ENCODE data around the gene FOXJ3. TPM values are rescaled to one million over a fixed set of nuclear protein-coding genes. Genes with fewer than 3 reads are reported as not detected.

Gene FOXJ3
- total and polyA plus RNA-seq, 2 of the 4 experiments (the other 2 are of a cell fraction): 16.7 to 30.5 TPM

- POLR2A ChIA-PET (ENCODE audit: unreplicated experiment): no interaction called here
- Histone ChIP-seq H2BK15ac (ENCODE audit: low read depth, low read length) (no peak overlapping the region), H4K5ac (ENCODE audit: low read depth, low read length) (no peak overlapping the region), H3K14ac (replicated peaks; ENCODE audit: low read depth, low read length) (no peak overlapping the region), H3K4me1 (ENCODE audit: control insufficient read depth, insufficient read depth, low read length) (no peaks in the 10 kb centered on the region), H3K27me3 (ENCODE audit: control insufficient read depth, insufficient read depth, low read length) (no peaks in the 10 kb centered on the region), H2AK9ac (replicated peaks; ENCODE audit: low read depth, low read length, poor library complexity) (no peak overlapping the region), H4K20me1 (ENCODE audit: insufficient read depth, low read length) (peaks cover 88% of the 10 kb centered on the region), H3K56ac (ENCODE audit: extremely low read depth, insufficient read depth, low read length) (no peak overlapping the region), H3K36me3 (ENCODE audit: control insufficient read depth, insufficient read depth, low read length) (no peaks in the 10 kb centered on the region; the same call in 1 of the 2 replicates), H4K8ac (ENCODE audit: low read depth in 2 of 2, low read length in 2 of 2) (no peak overlapping the region), H3K9me1 (ENCODE audit: insufficient read depth, low read length) (peaks cover 3% of the 10 kb centered on the region; the same call in 1 of the 2 replicates), H3K9me3 (ENCODE audit: control insufficient read depth, insufficient read depth, low read length) (no peaks in the 10 kb centered on the region), H3K4me3 (ENCODE audit: insufficient read depth, low read depth, low read length) (no peak overlapping the region), H2AK5ac (ENCODE audit: low read depth, low read length) (no peak overlapping the region), H2BK120ac (ENCODE audit: low read depth, low read length) (no peak overlapping the region), H3K4ac (ENCODE audit: low read depth, low read length) (no peak overlapping the region), H3K4me2 (ENCODE audit: low read depth, low read length) (no peak overlapping the region), H3K18ac (ENCODE audit: low read depth, low read length) (no peak overlapping the region), H3K27ac (ENCODE audit: insufficient read depth, low read length) (no peak overlapping the region), H2BK20ac (ENCODE audit: low read depth, low read length) (no peak overlapping the region), H4K91ac (ENCODE audit: insufficient read depth, low read depth, low read length) (no peak overlapping the region), H2BK5ac (ENCODE audit: low read depth, low read length, poor library complexity, severe bottlenecking) (no peak overlapping the region), H3K79me1 (ENCODE audit: low read depth in 1 of 2, low read length in 2 of 2) (peaks cover 0 to 59% of the 10 kb centered on the region in 2 experiments; a peak in 3 of 4 replicates), H2AFZ (replicated peaks; ENCODE audit: low read length, poor library complexity) (no peak overlapping the region), H3K9ac (ENCODE audit: low read depth, low read length) (no peak overlapping the region), H3K23ac (ENCODE audit: low read depth, low read length) (no peak overlapping the region)
- CTCF ChIA-PET: no interaction called here
- TF ChIP-seq CEBPB (IDR thresholded peaks at IDR 0.05; ENCODE audit: low read depth, low read length) (no peak), BHLHE40 (IDR thresholded peaks at IDR 0.05; ENCODE audit: low read depth, low read length) (no peak), MAZ (IDR thresholded peaks at IDR 0.05; ENCODE audit: borderline replicate concordance, low read depth, low read length) (no peak), CTCF (conservative IDR thresholded peaks at IDR 0.05; ENCODE audit: low read depth, low read length) (no peak), RFX5 (IDR thresholded peaks at IDR 0.05; ENCODE audit: low read depth, low read length) (no peak), SMC3 (IDR thresholded peaks at IDR 0.05; ENCODE audit: low read depth, low read length) (no peak), MXI1 (IDR thresholded peaks at IDR 0.05; ENCODE audit: borderline replicate concordance, low read depth, low read length) (no peak), FOS (IDR thresholded peaks at IDR 0.05; ENCODE audit: low read depth, low read length) (no peak)
- TF ChIP-seq, protein P1, sequence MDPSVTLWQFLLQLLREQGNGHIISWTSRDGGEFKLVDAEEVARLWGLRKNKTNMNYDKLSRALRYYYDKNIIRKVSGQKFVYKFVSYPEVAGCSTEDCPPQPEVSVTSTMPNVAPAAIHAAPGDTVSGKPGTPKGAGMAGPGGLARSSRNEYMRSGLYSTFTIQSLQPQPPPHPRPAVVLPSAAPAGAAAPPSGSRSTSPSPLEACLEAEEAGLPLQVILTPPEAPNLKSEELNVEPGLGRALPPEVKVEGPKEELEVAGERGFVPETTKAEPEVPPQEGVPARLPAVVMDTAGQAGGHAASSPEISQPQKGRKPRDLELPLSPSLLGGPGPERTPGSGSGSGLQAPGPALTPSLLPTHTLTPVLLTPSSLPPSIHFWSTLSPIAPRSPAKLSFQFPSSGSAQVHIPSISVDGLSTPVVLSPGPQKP (IDR thresholded peaks at IDR 0.05; ENCODE audit: borderline replicate concordance, low read depth, low read length): no peak
- TF ChIP-seq, protein P2, sequence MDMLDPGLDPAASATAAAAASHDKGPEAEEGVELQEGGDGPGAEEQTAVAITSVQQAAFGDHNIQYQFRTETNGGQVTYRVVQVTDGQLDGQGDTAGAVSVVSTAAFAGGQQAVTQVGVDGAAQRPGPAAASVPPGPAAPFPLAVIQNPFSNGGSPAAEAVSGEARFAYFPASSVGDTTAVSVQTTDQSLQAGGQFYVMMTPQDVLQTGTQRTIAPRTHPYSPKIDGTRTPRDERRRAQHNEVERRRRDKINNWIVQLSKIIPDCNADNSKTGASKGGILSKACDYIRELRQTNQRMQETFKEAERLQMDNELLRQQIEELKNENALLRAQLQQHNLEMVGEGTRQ (IDR thresholded peaks at IDR 0.05; ENCODE audit: low read depth, low read length): no peak
- dilution Hi-C loops (cut with HindIII; ENCODE audit: low sequenced_read_pairs, unreplicated experiment): no loop called here
- no TSS peak for BruUV-seq (replicated peaks)
- WGBS, 2 experiments (ENCODE audit: extremely low coverage in 2 of 2, insufficient read length in 1 of 2): 100% methylated on average over 2 of the region's 10 CpGs; no CpG with 5 or more reads in 1 of the 2 experiments
- in situ Hi-C loops (cut with MboI; ENCODE audit: low sequenced_read_pairs): no loop called here
- intact Hi-C loops (cut with micrococcal nuclease): loop anchor here (5.0 to 10.0 kb wide), 2 partner anchors 138 to 435 kb away; partner anchors contain the start of genes C1orf50 and P3H1
- DNase-seq (no peak), ATAC-seq (ENCODE audit: low read depth) (no peak)
Measured at GRCh38 chr1:42330215-42330614, 4.8 kb downstream of the FOXJ3 start.

Measured in IMR-90 (cell line).